GM12891 (cell line): ENCODE results near the gene C2CD3.

ENCODE experiments used
- POLR2AphosphoS5 ChIP-seq: IDR thresholded peaks from 2 replicates; pipeline ENCODE4 v1.6.1; 2011; ENCODE audit warnings: low read depth, low read length, control low read depth
- TAF1 ChIP-seq: IDR thresholded peaks from 2 replicates; pipeline ENCODE4 v1.6.1; 2011; ENCODE audit warnings: low read depth, low read length, control low read depth

- TF ChIP-seq POLR2AphosphoS5 (no peak), TAF1 (no peak)
These were observed 180.1 kb downstream of the C2CD3 start for GRCh38 chr11:73990730-73991129.
